NB4 (cell line): Measurements from ENCODE around the gene SEMA3F.

ENCODE experiments used
- MYC ChIP-seq: IDR thresholded peaks from 2 replicates; pipeline ENCODE4 v1.6.1; 2011; ENCODE audit warnings: low read depth, low read length
- POLR2A ChIP-seq: IDR thresholded peaks from 2 replicates; pipeline ENCODE4 v1.6.1; 2011; ENCODE audit warnings: mild to moderate bottlenecking; ENCODE audit not compliant: insufficient read length; ENCODE audit errors: extremely low read depth
- TF ChIP-seq, protein P1 (sequence below): IDR thresholded peaks from one replicate; pipeline ENCODE4 v1.5.1; 2012; ENCODE audit warnings: low read depth, low read length

DNA sequence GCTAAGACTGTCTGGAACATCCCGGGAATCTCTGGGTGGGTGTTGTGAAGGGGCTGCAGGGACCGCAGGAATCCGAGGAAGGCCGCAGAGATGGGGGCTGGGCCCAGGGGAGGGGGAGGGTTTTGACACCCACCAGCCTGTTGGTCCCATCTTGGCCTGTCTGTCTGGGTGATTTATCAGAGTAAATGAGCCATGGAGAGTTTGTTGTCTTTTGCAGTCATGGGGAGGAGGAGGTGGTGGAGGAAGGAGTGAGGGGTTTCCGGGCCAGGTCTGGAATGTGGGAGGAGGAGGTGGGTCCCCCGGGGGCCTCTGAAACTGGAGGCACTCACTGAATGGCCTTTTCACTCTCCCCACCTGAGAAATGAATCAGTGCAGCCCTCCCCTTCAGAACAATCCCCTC lies 11.5 kb downstream of the SEMA3F start:
- no peak for TF ChIP-seq POLR2A
- TF ChIP-seq, protein P1, sequence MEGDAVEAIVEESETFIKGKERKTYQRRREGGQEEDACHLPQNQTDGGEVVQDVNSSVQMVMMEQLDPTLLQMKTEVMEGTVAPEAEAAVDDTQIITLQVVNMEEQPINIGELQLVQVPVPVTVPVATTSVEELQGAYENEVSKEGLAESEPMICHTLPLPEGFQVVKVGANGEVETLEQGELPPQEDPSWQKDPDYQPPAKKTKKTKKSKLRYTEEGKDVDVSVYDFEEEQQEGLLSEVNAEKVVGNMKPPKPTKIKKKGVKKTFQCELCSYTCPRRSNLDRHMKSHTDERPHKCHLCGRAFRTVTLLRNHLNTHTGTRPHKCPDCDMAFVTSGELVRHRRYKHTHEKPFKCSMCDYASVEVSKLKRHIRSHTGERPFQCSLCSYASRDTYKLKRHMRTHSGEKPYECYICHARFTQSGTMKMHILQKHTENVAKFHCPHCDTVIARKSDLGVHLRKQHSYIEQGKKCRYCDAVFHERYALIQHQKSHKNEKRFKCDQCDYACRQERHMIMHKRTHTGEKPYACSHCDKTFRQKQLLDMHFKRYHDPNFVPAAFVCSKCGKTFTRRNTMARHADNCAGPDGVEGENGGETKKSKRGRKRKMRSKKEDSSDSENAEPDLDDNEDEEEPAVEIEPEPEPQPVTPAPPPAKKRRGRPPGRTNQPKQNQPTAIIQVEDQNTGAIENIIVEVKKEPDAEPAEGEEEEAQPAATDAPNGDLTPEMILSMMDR = no peak
- TF ChIP-seq MYC = no peak
